ENCODE measurements around the gene FRY.
A peak's percentile ranks its signal among the peaks of the same experiment; 100 is the strongest.

The FRY gene

DNA sequence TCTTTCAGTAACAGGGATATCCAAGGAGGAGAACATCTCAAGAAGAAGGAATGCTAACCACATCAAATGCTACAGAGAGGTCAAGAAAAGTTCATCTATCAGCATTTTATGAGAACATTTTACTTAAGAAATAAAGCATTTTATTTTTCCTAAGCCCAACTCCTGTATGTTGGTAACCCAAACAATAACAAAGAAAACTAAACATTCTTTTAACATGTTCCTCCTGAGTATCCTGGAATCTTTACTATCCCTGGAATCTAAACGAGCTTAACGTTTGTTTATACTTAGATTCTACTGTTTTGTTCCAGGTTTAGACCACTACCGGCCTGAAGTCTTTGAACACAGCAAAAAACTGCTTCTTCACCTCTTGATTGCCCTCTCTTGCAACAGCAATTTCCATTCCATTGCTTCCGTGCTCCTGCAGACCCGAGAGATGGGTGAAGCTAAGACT is 193.9 kb downstream of the FRY start:
- DNase-seq, result no peak

DNA sequence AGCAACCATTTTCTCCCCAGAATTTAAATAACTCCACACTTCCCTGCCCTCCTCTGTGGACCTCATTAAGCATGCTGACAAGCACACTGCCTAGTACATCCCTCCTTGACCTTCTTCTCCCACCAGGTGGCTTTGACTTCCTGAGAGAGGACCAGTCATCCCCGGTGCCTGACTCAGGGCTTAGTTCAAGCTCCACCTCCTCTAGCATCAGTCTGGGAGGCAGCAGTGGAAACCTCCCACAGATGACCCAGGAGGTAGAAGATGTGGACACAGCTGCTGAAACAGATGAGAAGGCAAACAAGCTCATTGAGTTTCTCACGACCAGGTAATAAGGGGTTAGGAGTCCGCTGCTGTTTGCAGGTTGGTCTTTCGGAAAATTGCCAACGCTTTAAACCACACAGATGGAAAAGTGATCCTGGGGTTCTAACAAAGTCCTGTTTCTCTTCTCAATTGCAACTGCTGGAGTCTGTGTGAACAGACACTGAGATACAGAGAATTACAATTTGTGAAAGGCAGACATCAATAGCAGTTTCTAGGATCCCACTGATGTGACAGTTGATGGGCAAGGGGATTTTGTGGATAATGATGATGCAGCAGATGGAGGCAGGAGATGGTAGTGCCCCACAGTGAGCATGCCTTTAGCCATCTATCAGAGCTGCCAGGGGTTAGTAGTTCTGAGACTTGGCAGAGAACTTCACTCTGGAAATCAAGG is 196.9 kb downstream of the FRY start:
- DNase-seq, result no peak

DNA sequence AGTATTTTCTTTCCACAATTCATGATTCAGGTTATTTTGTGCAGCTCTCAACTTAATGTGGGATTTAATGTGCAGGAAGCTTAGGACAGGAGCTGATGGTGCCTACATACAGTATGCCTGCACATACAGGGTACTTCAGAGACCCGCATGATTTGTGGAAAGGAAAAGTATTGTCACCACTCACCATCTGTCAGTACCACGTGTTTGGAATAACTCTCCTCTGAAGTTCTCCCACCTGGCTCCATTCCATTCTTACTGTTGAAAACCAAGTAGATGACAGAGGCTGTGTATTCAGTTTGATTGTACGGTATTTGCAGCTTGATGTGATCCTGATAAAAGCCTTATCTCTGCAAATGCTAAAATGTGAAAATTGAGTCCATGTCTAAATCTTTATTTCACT is 197.9 kb downstream of the FRY start:
- DNase-seq, result no peak

DNA sequence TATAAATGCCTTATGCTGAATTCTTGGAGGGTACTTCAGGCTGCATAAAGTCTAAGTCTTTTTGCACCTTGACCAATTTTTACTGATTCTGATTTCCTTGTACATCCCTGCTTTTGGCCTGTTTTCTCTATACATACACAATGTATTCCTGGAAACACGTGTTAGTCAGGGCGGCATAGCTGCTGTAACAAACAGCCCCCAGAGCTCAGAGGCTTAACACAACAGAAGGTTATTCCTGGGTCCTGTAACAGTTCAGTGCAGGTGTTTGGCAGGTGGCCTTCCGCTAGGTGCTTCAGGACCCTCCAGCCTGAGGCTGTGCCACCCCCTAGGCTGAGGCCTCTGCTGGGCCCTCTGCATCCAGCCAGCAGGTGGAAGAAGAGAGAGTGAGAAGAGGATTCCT is 200.7 kb downstream of the FRY start:
- no peak for DNase-seq

DNA sequence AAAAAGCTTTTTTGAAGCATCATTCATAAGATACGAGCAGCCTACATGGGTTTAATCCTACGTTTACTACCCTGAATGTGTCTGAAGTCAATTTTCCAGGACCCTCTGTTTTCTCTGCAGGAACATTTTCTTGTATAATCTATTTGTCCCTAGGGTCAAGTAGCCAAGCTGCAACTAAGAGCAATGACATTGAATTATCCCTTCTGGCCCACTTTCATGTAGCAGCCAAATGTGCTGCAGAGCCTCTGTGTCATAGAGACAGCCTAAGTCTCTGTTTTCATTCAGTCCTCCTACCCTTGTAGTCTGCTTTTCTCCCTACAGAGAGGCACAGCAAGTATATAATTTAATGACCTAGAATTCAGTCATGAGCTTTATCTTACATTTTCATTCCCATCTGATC is 201.5 kb downstream of the FRY start:
- no peak for DNase-seq

DNA sequence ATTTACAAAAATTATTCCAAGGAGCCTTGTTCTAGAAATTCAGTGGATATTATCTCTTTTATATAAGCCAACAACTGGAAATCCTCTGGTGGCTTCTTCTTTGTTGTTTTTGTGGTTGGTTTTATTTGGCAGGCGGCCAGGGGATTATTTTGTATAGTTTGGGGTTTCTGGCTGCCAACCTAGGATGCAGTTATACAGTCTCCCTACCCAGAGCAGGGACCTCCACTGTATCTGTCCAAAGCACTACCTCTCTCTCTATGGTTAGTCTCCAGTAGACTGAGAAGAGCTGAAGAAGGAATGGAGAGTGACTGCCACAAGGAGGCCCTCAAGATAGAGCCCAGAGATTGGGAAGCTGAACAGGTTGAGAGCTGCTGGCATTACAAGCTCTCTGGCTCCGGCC is 203.3 kb downstream of the FRY start:
- peak in 1 of 5 experiments; percentile 23 for DNase-seq

DNA sequence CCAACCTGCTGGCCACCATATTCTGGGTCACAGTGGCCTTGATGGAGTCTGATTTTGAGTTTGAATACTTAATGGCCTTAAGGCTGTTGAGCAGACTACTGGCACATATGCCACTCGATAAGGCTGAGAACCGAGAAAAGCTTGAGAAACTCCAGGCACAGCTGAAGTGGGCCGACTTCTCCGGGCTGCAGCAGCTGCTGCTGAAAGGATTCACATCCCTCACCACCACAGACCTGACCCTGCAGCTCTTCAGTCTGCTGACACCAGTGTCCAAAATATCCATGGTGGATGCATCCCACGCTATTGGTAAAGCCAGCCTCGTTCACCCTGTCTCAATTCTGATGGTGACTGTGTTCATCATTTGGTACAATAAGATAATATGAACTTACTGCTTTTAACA is 206.1 kb downstream of the FRY start:
- DNase-seq, result no peak

DNA sequence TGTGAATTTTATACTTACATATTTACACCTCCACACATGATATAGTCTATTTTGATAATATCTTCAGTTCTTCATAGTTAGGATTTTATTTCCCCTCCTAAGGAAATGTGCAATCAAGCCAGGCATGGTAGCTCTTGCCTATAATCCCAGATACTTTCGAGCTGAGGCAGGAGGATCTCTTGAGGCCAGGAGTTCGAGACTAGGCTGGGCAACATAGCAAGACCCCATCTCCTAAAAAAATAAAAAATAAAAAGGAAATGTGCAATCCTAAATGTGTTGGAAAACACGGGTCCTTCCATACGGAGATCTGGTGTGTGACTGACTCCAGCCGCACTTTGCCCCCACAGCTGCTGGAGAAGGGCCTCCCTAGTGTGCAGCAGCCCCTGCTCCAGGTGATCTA is 212.1 kb downstream of the FRY start:
- DNase-seq, result no peak

DNA sequence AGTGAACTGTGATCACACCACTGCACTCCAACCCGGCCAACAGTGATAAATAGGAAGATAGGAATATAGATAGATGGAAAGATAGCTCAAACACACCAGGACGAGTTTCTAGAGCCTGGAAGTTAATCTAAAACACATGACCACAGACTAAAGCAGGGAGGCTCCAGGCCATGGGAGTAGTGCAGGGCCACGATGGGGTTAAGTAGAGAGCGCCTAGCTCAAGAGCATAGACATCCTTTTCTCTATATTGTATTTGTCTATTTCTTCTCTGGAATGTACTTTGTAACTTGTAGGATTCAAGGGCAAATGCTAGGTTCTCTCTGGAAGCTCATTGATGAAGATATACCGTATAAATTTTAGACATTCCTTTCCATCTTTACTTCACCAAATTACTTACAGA is 214.0 kb downstream of the FRY start:
- DNase-seq, result no peak

DNA sequence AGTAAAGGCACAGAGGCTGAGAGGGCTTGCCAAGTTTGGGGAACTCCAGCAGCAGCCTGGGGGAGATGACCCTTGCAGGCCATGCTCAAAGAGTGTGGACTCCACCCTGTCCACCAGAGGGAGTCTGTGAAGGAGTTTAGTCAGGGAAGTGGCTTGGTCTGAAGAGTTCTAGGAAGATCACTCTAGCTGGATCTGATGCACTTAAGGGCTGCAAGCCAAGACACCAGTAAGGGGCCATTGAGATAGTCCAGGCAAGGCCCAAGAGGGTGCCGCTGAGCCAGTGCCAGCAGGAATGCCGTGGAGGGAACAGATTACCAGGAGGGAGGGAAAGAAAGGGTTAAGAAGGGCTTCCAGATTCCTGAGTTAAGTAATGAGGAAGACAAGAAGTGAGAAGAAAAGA is 214.9 kb downstream of the FRY start:
- DNase-seq, result peak in 1 of 5 experiments; percentile 60

DNA sequence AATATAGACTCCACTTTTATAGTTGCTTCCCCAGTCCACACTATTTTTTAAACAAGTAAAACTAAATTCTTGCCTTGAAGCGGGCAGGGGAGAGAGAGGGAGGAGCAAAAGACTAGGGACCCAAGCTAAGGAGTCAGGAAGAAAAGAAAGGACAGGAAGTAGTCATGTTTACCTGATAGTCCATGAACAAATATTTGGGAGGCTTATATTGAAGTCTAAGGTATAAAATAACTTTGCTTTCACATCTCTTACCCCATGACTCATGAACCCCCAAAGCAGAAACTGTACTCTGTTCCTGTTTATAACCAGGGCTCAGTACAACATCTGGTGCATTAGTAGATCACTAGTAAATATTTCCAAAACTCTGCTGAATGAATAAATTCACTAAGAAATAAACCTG is 216.3 kb downstream of the FRY start:
- DNase-seq, result no peak

DNA sequence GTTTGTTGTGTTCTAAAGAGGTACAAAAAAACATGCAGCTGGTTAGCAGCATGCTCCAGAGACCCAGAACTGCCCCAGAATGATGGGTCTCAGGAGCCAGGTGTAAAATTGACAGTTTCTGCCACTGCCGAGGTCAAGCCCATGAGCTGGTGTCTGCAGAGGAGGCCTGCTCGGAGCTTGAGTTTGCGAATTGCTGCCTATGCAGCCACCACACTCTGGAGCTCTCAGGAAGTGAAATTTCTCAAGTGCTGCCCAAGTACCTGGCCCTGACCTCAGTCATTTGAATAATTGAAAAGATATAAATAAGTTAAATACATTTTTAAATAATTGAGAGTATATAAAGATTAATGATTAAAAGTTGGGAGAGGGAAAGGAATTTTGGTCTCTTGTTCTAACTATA is 217.2 kb downstream of the FRY start:
- DNase-seq, result peak in 1 of 5 experiments; percentile 63

DNA sequence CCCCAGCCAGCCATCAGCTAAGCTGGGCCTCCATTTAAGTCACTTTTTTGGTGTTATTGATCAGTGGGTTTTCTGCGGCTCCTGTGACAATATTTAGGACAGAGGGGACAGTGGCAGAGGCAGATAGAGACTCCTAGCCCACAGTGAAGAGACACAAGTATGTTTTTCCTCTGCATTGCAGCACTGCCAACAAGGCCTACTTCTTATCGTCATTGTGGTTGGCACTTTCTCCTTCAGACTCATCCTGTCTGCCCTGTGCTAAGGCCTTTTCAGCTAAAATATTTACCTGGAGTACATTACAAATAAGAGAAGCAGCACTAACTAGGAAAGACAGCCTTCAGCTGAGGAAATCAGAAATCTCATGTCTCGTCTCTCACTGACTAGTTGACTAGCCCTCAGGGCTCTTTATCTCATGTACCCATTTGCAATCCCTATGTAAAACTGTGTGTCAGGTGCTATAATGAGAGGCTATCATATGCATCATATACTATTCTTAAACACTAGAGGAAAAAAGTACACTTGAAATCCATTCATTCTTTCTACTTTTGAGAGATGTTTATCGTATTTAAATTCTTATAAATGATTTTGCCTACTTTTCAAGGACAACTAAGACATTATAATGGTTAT is 221.4 kb downstream of the FRY start:
- DNase-seq, result peak in 1 of 5 experiments; percentile 60

DNA sequence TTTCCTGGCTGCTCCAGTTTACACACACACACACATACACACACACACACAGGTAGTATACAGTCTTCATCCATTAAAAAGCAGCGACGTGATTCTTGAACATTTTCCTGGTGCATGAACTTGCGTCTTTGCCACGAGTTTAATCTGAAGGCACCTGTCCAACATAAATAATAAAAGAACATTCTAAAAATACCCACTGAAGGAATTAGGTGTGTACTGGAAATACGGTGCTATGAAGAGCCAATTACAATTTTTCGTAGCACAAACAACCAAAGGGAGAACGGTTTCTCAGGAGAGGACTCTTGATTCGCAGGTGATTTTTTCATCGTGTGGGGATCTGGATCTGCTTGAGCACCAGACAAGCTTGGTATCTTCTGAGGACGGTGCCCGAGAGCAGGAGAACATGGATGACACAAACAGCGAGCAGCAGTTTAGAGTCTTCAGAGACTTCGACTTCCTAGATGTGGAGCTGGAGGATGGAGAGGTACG is 222.4 kb downstream of the FRY start:
- no peak for DNase-seq

DNA sequence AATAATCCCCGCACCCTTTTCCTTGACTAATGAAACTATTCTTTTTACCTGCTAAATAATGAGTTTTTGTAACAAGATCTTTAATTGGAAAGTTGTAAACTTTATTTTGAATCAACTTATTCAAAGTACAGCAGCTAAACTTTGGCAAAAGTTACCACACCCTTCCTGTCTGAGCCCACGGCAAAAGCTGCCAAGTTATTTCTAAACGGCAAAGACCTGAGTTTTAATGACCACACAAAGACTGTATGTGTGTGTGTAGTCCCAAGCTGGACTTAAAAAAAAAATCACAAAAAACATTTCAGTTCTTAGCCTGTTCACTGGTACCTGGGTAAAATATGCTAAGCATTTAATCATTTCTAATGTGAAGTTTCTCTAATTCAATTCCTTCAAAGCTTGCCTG is 222.8 kb downstream of the FRY start:
- no peak for DNase-seq

DNA sequence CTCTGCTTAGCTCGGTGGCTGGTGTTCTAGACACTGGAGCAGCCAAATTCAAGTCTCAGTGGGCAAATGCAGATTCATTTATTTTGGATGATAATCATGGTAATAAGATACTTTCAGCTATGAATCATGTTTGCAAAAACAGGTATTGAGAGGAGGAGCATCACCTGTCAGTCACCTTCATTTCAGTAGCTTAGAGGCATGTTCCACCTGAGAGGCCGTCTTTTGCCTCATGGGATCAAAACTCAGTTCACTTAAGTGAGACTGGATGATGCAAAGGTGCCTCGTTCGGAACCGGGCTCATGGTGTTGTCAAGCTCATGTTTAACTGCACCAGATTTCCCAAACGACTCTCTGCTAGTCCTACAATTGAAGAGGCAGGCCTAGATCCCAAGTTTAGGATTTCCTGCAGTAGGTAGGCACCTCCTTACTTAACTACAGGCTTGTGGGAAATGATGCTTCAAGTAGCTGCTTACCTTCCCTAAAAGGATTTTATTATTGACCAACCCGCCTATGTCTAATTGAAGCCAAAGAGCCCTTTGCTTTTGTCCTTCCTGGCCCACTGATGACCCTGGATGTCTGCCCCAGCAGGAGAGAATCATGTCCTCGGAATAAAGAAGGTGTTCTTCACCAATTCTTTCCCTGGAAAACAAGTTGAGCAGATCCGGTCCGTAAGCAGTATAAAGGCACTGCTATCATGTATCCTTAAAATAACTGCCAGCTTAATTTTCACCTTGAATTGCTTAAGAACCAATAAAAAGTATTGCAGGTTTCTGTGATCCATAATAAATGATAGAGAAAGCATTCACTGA is 223.5 kb downstream of the FRY start:
- DNase-seq, result no peak

DNA sequence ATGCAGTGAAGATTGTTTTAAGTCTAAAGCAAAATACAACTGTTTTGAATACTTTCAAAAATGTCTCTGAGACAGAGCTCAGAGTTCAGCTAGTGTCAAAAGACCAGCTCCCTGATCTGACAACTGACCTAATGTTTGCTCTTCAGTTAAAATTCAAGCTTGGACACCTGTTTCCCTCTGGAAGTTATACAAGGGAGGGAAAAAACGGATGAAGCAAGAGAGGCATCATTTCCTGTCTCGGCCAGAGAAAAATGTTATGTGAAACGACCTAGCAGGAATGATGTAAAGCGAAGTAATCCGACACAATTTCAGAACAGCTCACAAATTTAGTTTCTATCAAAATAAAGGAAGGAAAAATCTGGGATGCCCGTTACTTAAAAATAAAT is 224.1 kb downstream of the FRY start:
- no peak for DNase-seq

DNA sequence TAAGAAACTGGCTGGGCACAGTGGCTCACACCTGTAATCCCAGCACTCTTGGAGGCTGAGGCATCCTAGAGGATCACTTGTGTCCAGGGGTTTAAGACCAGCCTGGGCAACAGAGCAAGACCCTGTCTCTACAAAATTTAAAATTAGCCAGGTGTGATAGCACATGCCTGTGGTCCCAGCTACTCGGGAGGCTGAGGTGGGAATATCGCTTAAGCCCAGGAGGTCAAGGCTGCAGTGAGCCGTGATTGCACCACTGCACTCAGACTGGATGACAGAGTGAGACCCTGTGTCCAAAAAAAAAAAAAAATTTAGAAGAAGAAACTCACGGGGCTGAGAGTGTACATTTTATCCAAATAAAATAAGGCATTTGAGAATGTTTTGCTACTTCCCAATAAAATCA is 224.7 kb downstream of the FRY start:
- no peak for DNase-seq

DNA sequence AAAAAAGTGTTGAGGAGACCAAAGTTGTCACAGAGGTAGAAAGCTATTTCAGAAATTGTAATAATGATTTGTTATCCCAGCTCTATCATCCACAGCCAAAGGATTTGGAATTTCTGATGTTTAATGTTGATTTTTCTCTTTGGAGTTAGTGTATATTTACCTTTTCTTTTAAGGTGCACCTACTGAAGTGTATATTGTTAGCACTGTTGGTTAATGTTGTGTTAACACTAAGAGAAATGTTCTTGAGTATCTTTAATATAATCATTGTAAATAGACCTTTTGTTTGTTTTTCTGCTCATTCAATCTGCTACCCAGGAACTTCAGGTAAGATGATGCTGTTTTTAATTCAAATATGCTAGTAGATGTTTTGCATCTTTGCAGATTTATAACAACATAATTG is 226.1 kb downstream of the FRY start:
- DNase-seq, result no peak

DNA sequence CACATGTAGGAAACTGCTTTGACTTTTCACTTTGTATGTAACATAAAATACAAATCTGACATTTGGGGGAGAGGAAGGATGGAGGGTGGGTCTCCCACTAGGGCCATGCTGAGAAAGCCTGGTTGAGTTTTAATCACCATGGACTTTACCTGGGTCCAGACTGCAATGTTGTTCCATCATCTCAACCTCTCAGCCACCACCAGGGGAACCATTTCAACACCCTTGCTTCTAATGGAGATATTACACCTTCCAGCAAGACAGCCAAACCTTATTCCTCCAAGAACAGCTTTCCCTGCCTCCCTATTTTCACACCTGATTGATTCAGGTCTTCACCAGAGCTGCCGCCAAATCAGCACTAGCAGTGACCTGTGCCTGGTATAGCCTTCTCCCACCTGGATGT is 227.5 kb downstream of the FRY start:
- DNase-seq, result no peak

DNA sequence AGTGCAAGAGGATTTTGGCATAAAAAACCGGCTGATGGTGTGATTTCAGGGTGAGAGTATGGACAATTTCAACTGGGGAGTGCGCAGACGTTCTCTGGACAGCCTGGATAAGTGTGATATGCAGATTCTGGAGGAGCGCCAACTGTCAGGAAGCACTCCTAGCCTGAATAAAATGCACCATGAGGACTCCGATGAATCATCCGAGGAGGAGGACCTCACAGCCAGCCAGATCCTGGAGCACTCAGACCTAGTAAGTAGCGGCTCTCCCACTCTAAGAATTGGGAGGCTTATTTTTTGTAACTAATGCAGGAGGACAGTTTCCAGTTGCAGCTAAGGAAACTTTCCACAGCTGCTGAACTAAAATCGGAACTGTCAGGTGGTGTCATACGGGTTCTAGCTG is 230.0 kb downstream of the FRY start:
- DNase-seq, result no peak

DNA sequence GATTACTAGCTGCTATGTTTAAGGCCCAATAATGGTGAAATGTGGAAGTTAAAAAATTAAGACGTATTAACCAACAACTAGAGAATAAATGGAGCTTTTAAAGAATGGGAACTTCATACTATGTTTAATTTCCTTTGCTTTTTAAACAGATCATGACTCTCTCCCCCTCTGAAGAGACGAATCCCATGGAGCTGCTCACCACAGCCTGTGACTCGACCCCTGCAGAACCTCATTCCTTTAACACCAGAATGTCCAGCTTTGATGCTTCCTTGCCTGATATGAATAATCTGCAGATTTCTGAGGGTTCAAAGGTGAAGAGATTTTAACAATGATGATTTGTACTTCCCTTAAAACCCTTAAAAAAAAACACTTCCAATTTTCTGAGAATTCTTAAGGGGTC is 230.6 kb downstream of the FRY start:
- DNase-seq, result no peak

DNA sequence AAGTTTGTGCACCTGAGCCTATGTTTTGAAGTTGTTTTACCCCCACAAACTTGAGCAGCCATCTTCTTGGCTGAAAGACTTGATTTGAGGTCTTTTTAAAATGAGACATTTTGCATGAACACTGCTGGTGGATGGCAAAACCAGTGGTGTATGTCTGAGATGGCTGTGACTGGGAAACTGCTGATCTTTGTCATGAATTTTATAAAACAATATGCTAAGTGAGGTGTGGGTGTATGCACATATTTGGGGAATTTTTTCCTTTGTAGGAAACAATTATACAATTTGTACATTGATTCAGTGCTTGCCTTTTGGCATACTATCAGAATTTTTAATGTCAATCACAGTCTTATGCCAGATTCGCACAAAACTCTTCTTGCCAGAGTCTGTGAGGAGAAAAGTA is 231.0 kb downstream of the FRY start:
- DNase-seq, result no peak

DNA sequence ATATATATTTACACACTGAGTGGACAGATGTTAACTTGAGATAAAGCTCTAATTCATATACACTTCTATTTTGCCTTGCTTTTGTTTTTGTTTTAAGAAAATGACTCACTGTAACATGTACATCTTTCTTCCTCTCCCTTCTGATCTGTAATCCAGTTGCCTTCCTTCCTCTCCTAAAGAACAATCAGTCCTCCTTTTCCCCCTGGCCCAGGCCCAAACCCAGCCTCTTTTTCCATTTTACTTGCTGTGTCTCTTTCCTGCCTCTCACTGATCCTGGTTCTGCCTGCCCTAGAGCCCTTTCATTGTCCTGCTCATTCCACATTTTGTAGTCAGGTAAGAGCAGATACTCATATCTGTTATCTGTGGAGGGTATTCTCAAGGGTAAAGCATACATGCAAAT is 232.8 kb downstream of the FRY start:
- DNase-seq, result no peak
